HT-29 (cell line): Measurements from ENCODE around the gene CAMK2B. TPM values are rescaled to one million over a fixed set of nuclear protein-coding genes. Genes with fewer than 3 reads are reported as not detected.
"Not testable (repeated sequence)": the region's sequence is repeated elsewhere in the genome, so short reads cannot be mapped to it uniquely, and the experiment has no call there.

ENCODE experiments used
- DNase-seq: peaks from one replicate; pipeline ENCODE4 v3.0.0-alpha.2; 2015; ENCODE audit warnings: low spot score
- total RNA-seq: library from RNA; depleted of rRNA; stranded (reverse); fragments of >200 nt; shearing (Covaris generic); gene quantifications from 2 replicates; pipeline ENCODE4 v1.2.3, GENCODE V29; 2014

The CAMK2B gene
- total RNA-seq, 1 experiment from 2014 or later, result 1.8 TPM

GRCh38 chr7:44193011-44193802, 132.2 kb downstream of the CAMK2B start:
- DNase-seq, result no peak

- no peak for DNase-seq
These were observed 134.2 kb downstream of the CAMK2B start for GRCh38 chr7:44191171-44191570.

GRCh38 chr7:44189993-44190872, 135.2 kb downstream of the CAMK2B start:
- no peak for DNase-seq

- no peak for DNase-seq
These were observed 136.0 kb downstream of the CAMK2B start, which contains the start of gene GCK for GRCh38 chr7:44189286-44189992. TSS of gene GCK (minus strand) at chr7:44189439. CDS start at chr7:44188953, 486 bp downstream.

GRCh38 chr7:44188480-44189225, 136.7 kb downstream of the CAMK2B start:
- no peak for DNase-seq

- DNase-seq, result no peak
These were observed 137.6 kb downstream of the CAMK2B start for GRCh38 chr7:44187636-44188416.

- DNase-seq, result no peak
These were observed 138.7 kb downstream of the CAMK2B start for GRCh38 chr7:44186736-44187135.

- no peak for DNase-seq
These were observed 139.7 kb downstream of the CAMK2B start for GRCh38 chr7:44185729-44186128.

- DNase-seq, result no peak
These were observed 140.4 kb downstream of the CAMK2B start for GRCh38 chr7:44184873-44185446.

GRCh38 chr7:44184206-44184872, 141.1 kb downstream of the CAMK2B start:
- DNase-seq, result peak; percentile 4

GRCh38 chr7:44183386-44183785, 142.0 kb downstream of the CAMK2B start:
- DNase-seq, result no peak

- no peak for DNase-seq
These were observed 142.6 kb downstream of the CAMK2B start for GRCh38 chr7:44182827-44183226.

GRCh38 chr7:44180631-44181030, 144.8 kb downstream of the CAMK2B start:
- DNase-seq, result no peak

- DNase-seq, result no peak
These were observed 147.7 kb downstream of the CAMK2B start for GRCh38 chr7:44177570-44178131.

GRCh38 chr7:44176486-44176885, 148.9 kb downstream of the CAMK2B start:
- DNase-seq, result no peak

- DNase-seq, result no peak
These were observed 149.7 kb downstream of the CAMK2B start for GRCh38 chr7:44175730-44176129.

GRCh38 chr7:44174694-44174948, 150.8 kb downstream of the CAMK2B start:
- DNase-seq, result not testable (repeated sequence)

GRCh38 chr7:44173911-44174693, 151.3 kb downstream of the CAMK2B start:
- no peak for DNase-seq
